GM12864 (cell line): ENCODE measurements around the gene THRB.

Experiments used
- DNase-seq: peaks from one replicate; pipeline ENCODE4 v3.0.0-alpha.2; 2011; ENCODE audit warnings: low read depth
- H3K4me3 ChIP-seq: 2 replicates; pipeline ENCODE4 v1.5.1; 2011; ENCODE audit warnings: mild to moderate bottlenecking, low read depth, low read length, control low read depth
- CTCF ChIP-seq: IDR thresholded peaks from 2 replicates; pipeline ENCODE4 v1.5.1; 2011; ENCODE audit warnings: low read depth, mild to moderate bottlenecking, moderate library complexity, low read length, control low read depth, inconsistent platforms; ENCODE audit errors: missing control alignments

THRB gene

GRCh38 chr3:24361623-24362022, 133.0 kb downstream of the THRB start:
- no peak for DNase-seq
- TF ChIP-seq CTCF = no peak
- no peak overlapping the region for H3K4me3 ChIP-seq

GRCh38 chr3:24360957-24361356, 133.7 kb downstream of the THRB start:
- DNase-seq = no peak
- H3K4me3 ChIP-seq = no peak overlapping the region
- TF ChIP-seq CTCF = no peak

GRCh38 chr3:24359645-24360462, 134.8 kb downstream of the THRB start:
- no peak for TF ChIP-seq CTCF
- no peak for DNase-seq
- H3K4me3 ChIP-seq = no peak overlapping the region

- no peak overlapping the region for H3K4me3 ChIP-seq
- no peak for TF ChIP-seq CTCF
- DNase-seq = no peak
Measured at GRCh38 chr3:24359102-24359501, 135.5 kb downstream of the THRB start.

- TF ChIP-seq CTCF = no peak
- H3K4me3 ChIP-seq = no peak overlapping the region
- DNase-seq = no peak
Measured at GRCh38 chr3:24357635-24358034, 137.0 kb downstream of the THRB start.

- DNase-seq = no peak
- TF ChIP-seq CTCF = no peak
Measured at GRCh38 chr3:24355806-24356205, 138.8 kb downstream of the THRB start.

GRCh38 chr3:24354230-24354629, 140.4 kb downstream of the THRB start:
- H3K4me3 ChIP-seq = no peak overlapping the region
- TF ChIP-seq CTCF = no peak
- no peak for DNase-seq

More at GRCh38 chr3:24355806-24356205, 138.8 kb downstream of the THRB start:
- H3K4me3 ChIP-seq = no peak overlapping the region
